HG02870 (cell line): ENCODE results near the gene GRID1.
"Not testable (repeated sequence)": the region's sequence is repeated elsewhere in the genome, so short reads cannot be mapped to it uniquely, and the experiment has no call there.

ENCODE experiments used
- ATAC-seq: cut with Tn5 transposase; IDR thresholded peaks from one replicate; pipeline ENCODE4 v1.9.1; 2021; ENCODE audit warnings: mild to moderate bottlenecking, moderate library complexity; ENCODE audit not compliant: unreplicated experiment

The GRID1 gene

DNA sequence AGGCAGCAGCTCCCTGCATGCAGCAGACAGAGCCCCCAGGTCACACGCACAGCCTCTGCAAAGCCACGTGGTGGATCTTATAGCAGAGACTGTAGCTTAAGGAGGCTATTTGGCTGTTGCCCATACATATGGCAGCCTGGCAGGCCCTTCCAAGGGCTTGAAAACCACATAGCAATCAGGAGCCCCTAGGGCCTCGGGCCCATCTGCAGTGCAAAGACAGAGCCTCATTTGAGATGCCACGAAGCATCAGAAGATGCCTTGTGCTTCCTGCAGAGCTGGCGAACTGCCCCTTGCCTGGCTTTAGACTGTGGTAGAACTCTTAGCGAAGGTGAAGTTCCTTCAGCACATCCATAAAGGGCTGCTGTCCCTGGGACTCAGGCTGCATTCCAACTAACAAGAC is 309.9 kb downstream of the GRID1 start:
- no peak for ATAC-seq

DNA sequence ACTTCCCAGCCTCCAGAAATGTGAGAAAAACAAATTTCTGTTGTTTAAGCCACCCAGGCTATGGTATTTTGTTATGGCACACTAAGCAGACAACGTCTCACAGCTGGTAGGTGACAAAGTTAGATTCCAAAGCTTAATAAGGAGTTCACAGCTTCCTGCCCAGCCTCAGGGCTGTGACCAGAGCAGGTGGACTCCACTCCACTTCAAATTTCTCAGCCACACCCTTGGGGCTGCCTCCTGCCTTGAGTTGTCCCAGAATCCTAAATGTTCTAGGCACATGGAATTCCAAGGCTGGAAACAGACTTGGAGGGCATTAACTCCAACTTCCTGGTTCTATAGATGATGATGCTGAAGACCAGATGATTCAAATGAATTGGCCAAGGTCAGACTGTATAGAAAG is 310.7 kb downstream of the GRID1 start:
- no peak for ATAC-seq

DNA sequence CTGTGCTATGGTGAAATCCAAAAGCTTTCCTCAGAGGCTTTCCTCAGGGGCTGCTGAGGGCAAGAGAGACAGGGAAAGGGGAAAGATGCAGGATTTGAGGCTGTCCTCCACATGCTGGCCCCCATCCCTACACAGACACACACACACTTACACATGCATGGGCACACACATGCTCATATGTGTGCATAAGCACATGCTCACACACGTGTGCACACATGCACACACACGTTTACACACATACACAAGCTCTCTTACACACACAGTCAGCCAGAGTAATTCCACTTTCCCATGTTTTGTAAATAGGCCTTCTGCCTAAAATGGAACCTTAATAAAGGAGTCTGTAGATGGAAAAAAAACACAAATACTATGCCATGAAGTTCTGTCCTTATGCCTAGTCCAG is 312.9 kb downstream of the GRID1 start:
- ATAC-seq, result no peak

DNA sequence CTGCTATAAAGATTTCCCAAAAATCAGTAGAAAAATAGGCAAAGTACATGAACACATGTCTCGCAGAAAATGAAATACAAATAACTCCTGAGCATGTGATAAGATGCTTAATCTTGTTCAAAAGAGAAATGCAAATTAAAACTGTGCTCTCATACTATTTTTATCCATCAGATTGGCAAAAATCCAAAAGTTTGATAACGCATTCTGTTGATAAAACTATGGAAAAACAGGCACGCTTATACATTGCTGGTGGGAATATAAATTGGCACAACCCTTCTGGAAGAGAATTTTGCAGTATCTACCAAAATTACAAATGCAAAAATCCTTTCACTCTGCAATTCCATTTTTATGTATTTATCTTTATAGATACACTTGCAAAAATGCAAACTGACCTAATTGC is 315.0 kb downstream of the GRID1 start:
- no peak for ATAC-seq

DNA sequence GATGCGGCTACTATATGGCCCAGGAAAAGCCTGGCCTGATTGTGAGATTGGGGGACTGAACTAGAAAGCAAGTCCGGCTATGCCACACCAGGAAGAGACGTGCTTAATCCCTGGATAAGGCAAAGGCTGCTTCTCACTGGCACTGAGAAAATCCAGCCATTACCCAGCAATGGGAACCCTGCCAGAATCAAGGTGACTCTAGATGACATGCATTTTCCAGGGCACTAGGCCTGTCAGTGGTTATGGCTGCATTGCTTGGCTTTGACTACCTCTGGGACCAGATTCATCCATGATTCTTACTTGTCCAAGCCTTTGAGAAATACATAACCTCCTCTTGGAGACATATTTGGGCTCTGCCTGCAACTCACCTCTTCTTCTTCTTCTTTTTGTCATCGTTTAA is 317.2 kb downstream of the GRID1 start:
- ATAC-seq, result no peak

DNA sequence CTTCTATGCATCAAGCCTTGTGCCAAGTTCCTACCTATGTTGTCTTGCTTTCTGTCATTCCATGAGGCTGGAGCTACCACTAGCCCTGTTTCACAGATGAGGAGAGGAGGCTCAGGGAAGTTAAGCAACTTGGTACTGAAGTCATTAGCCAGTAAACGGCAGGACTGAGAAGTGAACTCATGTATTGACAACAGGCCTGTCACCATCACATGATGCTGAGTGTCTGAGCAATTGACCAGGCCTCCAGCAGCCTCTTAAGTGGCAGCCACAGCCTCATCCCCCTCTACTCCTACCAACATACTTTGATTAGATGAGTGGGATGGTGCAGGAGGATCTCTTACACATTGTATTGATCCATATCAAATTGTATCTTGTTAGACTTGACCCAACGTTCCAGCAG is 317.6 kb downstream of the GRID1 start:
- no peak for ATAC-seq

DNA sequence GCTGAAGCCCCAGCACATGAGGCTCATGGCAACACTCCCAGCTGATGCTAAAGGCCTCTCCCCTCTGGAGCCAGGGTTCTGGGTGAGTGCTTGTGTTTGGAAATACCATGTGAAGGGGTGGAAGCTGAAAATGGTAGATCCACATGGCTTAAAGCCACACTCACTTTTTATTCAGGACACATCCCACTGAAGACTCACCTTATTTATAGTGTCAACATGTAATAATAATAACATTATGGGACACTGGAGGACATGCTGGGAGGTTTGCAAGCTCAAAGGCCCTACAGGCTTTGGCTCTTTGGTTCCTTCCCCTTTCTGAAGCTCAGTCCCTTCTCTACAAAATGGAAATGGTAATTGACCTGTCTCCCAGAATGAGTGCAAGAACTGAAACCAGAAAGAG is 318.0 kb downstream of the GRID1 start:
- no peak for ATAC-seq

DNA sequence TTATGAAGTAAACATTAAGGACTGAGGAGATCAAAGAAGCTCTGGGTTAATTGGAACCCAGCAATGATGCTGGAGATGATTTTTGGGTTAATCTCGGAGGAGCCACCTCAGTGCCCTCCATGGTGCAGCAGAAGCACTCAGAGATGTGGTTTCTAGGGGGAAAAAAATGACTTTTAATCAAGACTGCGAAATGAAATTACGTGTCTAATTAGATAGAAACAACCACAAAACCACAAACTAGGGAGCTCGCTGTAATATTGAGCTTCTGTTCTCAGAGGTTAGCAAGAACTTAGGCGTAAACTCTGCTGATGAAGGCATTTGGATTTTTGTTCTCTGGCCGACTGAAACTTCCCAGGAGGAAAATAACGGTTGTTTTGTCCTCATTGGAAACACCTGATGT is 319.0 kb downstream of the GRID1 start:
- ATAC-seq, result peak; percentile 55

DNA sequence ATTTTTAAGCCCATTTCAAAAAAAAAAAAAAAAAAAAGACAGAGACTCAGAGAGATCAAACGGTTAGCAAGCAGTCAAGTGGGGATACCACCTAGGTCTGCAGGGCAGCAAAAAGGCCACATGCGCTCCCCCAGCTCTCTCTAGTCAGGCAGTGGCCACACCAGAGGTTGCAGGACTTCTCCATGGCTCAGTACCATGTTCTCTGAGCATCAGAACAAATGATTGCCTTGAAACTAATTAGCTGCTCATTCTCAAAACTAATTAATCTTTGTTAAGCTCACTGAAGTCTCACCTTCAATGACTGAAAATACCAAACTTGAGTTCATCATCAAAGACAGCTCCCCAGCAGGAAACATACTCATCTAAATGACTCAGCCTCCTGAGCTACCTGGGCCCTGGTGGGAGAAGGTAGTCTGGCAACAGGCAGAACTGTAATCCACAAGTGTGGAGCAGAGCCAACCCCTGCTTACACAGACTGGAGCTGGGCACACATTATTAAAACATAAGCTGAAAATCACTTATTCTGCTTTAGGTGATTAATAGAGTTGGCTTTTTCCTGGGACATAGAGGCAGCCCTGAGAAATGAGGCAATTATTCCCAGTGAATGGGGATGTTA is 319.6 kb downstream of the GRID1 start:
- ATAC-seq, result no peak

DNA sequence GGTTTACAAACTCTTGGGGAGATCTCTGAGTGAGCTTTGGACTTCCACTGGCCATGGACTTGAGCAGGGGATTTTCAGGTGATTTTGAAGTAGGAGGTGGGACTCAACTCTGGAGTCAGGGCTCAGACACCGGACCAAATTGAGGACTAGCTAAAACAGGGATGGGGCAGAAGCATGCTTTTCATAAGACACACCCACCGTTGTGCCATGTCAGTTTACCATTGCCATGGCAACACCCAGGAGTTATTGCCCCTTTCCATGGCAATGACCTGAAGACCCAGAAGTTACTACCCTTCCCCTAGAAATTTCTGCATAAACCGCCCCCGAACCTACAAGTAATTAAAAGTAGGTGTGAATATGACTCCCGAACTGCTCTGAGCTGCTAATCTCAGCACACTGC is 320.7 kb downstream of the GRID1 start:
- no peak for ATAC-seq

DNA sequence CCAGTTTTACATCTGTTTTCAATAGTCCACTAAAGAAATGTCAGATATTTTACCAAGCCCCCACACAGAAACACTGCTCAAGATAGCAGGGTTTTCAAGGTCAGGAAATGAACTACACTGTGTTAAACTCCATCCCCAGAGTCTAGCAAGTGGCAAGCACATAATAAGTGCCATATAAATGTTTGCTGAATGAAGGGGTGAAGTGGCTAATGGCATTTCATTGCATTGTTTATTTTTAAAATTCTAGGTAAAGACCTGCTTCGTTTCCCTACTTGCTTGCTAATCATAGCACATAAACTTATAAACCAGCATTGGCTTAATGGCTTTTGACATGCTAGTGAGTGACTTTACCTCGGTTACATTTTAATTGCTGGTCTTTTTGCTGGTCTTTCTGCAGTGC is 322.6 kb downstream of the GRID1 start:
- no peak for ATAC-seq

DNA sequence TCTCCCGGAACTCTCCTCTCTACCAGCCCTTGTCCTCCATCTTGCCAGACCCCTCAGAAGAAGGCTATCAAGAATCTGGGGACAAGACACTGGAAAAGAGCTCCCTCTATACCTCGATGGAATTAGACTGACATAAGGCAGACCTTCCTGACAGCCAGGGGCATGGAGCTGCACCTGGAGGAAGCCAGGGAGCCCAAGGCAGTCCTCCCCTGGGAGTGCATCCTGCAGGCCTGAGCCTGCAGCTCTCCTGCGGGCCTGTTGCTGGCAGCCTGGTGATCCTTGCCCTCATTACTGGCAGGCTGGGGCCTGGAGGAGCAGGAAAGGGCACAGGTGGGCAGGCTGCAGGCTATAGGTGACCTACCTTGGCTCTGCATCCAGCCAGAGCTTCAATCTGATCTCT is 323.4 kb downstream of the GRID1 start:
- no peak for ATAC-seq

DNA sequence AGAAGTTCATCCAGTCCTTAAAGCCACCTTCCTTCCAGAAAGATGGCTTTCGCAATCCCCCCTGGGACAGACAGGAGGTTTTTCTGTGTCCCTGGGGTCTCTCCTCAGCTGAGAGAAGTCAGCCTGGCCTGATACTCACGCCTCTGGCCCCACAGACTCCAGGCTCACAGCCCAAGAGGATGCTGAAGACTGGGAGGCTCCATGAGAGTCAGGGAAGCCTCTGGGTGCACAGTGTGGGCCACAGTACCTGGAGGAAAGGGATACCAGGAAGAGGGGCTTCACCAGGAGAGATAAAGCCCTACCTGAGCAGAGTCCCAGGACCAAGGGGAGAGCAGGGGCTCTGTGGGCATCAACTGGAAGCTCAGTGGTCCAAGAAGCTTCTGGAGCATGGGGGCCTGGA is 324.4 kb downstream of the GRID1 start:
- ATAC-seq, result no peak

DNA sequence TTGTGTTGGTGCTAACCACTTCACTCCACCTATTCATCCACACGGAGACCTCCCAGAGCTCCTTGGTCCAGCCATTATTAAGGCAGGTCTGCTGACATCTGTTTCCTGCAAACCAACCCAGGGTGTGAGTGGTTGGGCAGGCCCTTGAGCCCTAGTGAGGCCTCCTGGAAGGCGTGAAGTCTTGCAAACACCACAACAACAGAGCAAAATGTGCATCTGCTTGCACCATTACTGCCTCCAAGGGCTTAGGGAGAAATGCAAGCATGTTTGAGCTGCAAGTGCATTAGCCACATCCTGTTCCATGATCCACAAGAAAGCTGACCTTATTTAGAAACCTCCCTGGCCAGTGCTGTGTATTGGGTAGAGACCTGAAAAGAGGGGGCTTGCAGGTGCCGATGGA is 325.5 kb downstream of the GRID1 start:
- no peak for ATAC-seq

DNA sequence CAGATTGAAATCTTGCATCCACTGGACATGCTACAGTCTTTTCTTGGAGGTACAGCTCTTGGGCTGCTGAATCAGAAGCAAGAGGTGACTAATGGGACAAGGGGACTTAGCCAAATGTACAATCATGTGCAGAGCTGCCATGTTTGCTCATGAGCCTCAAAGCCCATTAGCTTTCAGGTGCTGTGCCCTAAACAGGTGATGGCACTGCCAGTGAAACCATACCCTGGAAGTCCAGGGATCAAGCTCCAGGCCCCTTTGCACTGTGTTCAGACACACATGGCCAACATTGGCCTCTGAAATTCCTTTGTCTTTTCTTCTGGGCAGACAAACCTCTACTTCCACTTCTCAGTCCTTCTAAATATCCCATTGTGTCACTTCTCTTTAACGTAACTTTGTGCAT is 328.2 kb downstream of the GRID1 start:
- ATAC-seq, result no peak

DNA sequence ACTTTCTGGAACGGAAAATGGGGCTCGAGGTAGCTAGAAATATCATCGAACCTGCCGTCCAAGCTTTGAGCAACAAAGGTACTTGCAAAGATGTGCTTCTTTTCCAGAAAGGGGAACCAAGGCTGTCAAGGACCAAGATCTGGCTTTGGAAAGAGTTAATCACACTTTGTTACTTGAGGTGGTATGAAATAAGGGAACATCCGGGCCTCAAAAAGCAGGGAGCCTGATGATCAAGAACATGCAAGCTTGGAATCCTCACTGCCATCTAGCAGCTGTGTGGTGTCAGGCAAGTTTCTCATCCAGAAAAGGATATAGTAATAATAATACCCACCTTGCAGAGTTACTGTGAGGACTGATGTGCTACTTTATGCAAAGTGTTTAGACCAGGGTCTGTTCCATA is 329.5 kb downstream of the GRID1 start:
- no peak for ATAC-seq

DNA sequence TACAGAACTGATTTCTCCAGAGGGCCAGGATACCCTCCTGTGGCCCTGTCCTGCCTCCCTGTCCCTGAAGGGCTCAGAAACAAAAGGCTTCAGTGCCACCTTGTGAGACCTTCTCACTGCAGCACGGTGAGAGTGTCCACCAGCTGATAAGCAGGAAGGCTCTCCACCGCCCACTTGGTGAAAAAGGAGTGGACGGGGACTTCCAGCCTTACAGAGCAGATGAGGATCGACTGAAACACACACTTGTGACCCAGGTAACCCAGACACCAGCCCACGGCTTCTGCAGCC is 330.1 kb downstream of the GRID1 start:
- ATAC-seq, result no peak

DNA sequence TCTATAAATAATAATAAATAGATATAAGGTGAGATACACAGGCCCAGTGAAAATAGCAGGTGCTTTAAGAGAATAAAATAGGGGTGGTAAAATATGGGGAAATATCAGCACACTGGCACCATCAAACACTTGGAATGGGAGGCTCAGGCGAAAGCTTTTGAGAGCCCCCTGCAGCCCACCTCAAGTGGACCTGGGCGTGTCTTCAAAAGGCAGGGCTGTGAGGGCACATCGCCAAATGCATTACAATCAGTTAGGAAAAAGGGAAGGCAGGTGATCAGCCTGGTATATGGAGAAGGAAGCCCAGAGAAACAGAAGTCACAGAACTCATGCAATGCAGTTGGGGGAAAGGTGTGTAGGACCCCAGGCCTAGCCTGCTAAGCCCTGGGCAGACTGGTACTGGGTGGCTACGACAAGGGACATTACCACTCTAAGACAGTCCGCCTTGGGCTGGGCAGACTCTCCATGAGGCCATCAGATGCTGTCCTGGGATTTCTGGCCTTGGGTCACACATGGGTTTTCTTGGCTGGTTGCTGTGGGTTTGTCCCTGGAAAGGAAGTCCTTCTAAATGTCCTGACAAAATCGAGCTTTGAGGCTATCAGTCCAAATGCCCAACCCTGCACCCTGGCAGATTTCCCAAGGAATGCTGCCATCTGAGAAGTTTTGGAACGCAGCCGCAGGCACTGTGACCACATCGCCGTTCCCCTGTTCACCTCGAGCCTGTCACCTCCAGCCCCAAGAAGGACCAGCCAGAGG is 330.6 kb downstream of the GRID1 start:
- no peak for ATAC-seq

DNA sequence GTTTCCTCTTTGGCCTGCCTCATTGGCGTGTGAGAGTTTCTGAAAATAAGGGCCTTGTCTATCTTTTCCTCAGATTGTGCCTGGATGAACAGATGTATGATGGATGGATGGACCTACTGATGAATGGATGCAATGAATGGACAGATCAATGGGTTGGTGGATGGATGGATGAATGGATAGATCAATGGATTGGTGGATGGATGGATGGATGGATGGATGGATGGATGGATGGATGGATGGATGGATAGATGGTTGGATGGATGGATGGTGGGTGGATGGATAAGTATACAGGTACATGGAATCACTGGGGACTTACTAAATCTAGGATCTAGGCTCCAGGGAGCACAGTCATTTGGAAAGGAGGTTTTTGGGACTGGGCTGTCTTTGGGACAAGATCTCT is 331.9 kb downstream of the GRID1 start:
- no peak for ATAC-seq

DNA sequence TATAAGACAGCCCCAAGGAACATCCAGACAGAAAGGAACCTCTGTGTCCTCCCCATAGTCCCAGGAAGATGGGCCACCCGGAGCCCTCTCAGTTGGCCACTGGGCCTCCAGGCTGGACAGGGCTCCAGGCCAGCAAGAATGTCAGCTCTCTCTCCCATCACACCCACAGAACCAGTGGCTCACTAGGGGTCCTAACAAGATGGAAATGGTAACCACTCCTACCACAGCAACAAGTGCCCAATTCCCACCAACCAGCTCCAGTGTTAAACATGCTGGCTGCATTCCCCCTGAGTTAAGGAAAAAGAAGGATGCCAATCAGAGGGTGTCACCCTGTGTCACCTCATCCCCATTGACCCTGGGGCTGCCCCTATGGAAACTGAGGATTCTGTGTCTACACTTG is 333.0 kb downstream of the GRID1 start:
- ATAC-seq, result no peak

DNA sequence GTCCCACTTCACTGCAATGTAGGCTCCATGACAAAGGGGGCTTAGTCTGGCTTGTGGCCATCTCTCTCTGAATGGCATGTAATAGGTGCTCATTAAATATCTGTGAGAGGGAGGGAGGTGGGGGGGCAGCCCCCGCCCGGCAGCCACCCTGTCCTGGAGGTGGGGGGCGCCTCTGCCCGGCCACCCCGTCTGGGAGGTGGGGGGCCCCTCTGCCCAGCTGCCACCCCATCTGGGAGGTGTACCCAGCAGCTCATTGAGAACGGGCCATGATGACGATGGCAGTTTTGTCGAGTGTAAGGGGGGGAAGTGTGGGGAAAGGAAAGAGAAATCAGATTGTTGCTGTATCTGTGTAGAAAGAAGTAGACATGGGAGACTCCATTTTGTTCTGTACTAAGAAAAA is 334.5 kb downstream of the GRID1 start:
- not testable (repeated sequence) for ATAC-seq

DNA sequence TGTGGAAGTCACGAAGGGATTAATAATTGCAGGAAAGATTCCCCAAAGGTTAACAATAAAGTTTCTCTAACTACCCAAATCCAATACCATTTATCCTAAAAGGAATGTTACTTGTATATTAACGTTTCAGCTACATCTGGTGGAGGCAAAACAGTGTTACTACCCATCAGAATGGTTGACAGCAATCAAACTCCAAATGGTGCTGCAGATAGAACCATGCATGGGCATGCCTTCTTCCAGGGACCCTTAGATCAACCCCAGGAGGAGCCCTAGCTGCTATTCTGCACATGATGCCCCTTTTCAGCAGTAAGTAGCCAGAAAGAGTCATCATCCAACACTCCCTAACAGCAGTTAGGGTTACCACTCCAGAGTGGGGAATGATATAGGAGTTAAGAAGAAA is 336.3 kb downstream of the GRID1 start:
- no peak for ATAC-seq

DNA sequence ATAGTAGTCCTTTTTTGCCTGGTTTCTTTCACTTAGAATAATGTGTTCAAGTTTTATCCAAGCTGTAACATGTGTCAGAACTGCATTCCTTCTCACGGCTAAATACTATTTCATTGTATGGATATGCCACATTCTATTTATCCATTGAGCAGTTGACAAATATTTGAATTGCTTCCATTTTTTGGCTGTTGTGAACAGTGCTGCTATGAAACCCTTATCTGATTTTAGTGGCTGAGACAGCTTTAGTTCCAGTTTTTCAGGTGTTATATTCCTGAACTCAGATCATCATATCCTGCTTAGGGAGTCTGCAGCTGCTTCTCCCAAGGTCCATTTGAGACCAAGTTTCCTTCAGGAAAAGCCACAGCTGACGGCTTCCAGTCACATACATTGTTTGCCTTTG is 339.2 kb downstream of the GRID1 start:
- ATAC-seq, result no peak
